ENCODE data around the gene MCTP2.
"Not testable (repeated sequence)": the region's sequence is repeated elsewhere in the genome, so short reads cannot be mapped to it uniquely, and the experiment has no call there.

Gene MCTP2

DNA sequence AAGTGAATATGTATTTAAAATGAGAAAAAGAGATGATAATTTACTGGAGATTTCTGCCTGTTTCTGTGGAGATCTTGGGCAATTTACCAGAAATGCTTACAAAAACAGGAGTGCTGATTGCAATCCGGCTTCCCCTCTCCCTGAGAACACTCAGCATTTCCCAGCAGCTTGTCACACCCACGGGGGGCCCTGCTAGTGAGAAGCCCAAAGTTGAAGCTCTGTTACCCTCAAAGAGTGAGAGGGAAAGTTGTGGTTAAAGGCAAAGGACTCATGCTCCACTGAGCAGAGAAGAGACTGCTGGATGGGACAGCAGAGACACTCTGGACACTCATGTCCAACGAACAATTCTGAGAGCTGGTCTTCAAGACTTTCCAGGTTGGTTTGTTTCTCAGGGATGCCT, 2.9 kb downstream of the MCTP2 start:
- in situ Hi-C loops (cut with HindIII; ENCODE audit: low sequenced_read_pairs): no loop called here

DNA sequence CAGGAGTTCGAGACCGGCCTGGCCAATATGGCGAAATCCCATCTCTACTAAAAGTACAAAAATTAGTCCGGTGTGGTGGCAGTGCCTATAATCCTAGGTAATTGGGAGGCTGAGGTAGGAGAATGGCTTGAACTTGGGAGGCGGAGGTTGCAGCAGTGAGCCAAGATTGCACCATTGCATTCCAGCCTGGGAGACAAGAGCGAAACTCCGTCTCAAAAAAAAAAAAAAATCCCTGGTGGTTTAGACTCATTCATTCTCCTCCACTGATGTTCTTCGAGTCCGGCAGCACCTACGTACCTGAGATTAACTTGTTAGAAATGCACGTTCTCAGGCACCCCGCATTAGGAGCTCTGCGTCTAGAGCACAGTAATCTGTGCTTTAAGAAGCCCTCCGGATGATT, 3.7 kb downstream of the MCTP2 start:
- in situ Hi-C loops (cut with HindIII; ENCODE audit: low sequenced_read_pairs): no loop called here

DNA sequence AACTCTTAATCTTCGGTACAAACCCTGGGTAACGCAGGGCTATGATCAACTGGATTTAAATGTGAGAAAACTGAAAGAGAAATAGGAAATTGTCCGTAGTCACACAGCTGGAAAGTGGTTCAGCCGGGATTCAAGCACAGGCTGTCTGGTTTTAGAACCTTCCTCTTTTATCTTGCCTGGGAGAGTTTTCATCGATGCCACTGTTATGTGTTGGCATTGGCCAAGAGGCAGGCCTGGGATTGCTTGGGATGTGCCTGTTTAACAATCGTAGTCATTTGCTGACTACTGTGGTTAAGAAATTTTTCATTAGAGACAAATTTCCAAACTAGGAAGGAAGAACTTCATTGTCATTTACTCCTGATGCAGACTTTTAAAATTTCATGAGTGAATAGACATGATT, 4.3 kb downstream of the MCTP2 start:
- in situ Hi-C loops (cut with HindIII; ENCODE audit: low sequenced_read_pairs): no loop called here

DNA sequence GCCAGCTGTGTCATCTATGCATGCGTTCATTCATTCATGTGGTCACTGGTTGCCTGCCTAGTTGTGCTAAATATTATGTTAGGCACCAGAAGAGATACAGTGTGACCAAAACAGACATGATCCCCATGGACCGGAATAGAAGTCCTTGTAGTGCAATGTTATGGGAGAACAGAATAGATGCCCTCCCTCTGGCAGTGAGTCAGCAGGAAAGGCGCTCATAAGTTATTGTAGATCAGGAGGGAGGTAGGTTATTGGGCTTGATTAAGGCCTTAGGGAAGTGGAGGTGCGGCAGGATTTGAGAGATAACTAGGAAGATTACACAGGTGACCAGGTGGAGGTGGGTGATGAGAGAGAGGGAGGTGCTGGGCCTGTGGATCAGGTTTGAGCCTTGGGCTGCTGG, 5.2 kb downstream of the MCTP2 start:
- in situ Hi-C loops (cut with HindIII; ENCODE audit: low sequenced_read_pairs): no loop called here

DNA sequence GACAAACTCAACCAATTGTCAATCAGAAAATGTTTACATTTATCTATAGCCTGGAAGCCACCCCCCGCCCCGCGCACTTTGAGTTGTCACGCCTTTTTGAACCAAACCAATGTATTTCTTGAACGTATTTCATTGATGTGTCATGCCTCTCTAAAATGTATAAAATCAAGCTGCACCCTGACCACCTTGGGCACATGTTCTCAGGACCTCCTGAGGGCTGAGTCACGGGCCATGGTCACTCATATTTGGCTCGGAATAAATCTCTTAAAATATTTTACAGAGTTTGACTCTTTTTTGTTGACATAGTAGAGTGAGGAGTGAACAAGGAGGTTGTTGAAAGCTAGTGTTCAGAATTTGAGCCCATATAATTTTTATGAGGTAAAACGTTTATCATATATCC, 6.5 kb downstream of the MCTP2 start:
- in situ Hi-C loops (cut with HindIII; ENCODE audit: low sequenced_read_pairs): no loop called here

DNA sequence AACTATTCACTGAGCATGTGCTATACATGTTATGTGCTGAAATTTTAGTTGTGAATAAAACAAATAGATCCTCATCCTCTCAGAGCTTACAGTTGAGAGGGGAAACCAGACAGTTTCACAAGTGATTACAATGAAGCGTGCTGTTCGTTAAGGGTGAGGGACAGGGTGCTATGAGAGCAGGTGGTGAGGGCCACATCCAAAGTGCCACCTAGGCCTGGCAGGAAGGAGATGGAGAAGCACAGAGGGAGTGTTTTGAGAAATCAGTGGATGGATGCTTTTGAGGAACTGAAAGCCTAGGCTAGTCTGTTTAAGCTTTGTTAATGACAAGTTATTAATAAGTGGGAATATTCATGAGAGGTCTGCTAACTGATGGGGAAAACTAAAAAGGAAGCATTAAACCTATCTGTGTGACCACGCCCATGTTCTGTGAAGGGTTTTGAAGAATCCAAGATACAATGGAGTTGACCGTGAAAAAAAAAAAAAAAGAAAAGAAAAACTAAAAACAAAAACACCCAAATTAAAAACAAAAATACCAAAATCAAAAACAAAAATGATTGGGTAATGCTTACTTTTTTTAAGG, 7.3 kb downstream of the MCTP2 start:
- in situ Hi-C loops (cut with HindIII; ENCODE audit: low sequenced_read_pairs): no loop called here

DNA sequence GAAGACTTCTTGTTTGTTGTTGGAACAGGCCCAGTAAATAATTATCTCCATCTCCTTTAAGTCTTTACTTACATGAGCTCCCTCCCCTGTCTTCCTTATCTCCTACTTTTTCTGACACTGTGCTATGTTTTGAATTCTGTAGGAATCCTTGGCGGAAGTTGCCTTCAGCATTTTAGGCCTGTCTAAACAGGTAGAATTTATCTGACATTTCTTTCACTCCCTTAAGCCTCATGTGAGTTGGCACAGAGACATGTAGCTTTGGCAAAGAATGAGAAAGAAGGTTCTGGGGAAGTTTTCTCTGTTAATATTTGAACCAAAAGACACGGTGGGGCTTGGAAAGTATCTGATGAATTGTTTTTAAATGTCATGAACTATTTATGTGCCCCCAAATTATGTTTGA, 8.1 kb downstream of the MCTP2 start:
- in situ Hi-C loops (cut with HindIII; ENCODE audit: low sequenced_read_pairs): no loop called here

DNA sequence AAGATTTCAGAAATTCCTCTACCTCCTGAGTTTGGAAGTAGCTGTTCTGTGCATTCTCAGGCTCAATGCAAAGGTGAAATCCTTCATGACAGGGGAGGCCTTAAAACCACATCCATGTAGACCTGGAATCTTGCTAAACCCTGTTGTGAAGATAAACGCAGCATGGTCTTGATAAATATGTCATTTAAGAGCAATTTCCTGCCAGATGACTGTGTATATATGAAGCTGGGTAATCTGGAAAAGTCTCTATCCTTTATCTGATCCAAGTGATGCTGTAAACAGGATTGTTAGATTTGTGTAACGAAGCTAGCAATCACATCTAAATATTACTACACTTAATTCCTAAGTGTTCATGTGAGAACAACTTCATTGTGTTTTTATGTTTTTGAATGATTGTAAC, 9.1 kb downstream of the MCTP2 start:
- in situ Hi-C loops (cut with HindIII; ENCODE audit: low sequenced_read_pairs): no loop called here

DNA sequence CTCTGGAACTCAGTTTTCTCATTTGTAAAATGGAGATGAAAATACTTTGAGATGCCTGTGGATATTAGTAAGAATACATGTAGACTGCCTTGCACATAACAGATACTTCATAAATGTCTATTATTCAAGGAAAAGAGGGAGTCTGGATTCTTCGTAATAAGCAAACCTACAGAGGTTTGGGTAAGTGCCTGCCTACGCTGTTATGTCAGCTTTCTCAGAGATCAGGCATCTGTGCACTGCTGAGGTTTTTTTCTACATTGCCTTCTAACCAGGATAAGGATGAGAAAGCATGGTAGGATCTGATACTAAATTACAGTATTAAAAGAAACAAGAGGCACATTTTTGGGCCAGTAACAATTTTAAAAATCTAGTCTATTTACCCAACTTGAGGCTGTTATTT, 10.9 kb downstream of the MCTP2 start:
- in situ Hi-C loops (cut with HindIII; ENCODE audit: low sequenced_read_pairs): no loop called here

DNA sequence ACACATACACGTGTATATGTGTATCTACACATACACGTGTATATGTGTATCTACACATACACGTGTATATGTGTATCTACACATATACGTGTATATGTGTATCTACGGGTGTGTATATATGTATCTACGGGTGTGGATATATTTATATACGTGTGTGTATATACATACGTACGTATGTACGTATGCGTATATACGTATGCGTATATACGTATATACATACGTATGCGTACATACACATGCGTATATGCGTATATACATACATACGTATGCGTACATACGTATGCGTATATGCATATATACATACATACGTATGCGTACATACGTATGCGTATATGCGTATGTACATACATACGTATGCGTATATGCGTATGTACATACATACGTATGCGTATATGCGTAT, 11.6 kb downstream of the MCTP2 start:
- in situ Hi-C loops (cut with HindIII; ENCODE audit: low sequenced_read_pairs): not testable (repeated sequence)

DNA sequence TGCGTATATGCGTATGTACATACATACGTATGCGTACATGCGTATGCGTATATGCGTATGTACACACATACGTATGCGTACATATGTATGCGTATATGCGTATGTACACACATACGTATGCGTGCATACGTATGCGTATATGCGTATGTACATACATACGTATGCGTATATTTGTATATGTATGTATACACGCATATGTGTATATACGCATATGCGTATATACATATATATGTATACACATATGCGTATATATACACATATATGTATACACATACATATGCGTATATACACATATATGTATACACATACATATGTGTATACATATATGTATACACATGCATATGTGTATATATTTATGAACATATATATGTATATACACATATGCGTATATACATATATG, 12.1 kb downstream of the MCTP2 start:
- in situ Hi-C loops (cut with HindIII; ENCODE audit: low sequenced_read_pairs): no loop called here

DNA sequence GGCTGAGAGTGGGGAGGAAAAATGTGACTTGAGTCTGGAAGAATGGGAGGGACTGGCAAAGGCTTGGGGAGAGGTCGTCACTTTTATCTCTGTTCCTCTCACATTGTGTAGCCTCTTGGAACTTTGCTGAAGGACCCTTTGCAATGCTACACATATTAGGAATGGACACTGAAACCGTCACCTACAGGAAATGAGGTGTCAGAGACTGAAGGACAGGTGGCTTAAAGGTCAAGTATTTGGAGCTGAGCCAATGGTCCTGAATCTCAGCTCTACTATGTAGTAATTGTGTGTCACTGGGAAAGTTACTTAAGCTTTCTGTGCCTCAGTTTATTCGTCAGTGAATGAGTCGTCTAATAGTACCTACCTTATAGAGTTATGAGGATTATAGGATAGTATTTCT, 14.7 kb downstream of the MCTP2 start:
- in situ Hi-C loops (cut with HindIII; ENCODE audit: low sequenced_read_pairs): no loop called here

DNA sequence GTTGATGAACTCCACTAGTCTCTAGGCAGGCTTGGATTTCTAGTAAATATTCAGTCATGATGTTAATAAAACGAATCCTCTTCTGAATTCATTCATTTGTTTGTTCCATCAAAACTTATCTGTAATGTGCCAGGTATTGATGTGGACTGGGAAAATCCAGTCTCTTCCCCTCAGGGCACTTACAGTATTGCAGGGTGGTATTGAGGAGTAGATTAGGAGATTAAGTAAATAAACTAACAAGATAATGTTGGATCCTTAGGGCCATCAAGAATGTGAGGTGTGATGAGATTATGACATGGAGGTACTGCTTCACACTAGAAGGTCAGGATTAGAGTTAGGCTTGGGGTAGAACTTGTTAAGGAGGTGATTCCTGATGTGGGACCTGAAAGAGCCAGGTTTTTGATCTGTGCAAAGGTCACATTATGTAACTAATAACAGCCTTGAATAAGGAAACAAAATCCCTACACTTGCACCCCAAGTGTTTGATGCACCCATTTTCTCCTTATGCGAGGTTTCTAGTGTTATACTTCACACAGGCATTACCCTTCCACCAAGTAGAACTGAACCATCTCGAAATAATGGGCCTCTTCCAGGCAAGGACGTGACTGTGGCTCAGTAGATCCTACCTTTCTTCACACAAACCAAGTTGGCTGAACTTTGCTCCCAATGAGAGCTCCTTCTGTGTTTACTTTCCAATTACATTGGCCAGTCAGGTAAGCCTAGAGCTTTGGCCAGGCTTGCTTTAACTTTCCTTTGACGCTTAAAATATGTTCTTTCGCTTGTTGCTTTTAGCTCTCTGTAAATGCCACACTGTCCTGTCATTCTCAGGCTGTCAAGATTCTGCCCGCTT, 16.7 kb downstream of the MCTP2 start:
- in situ Hi-C loops (cut with HindIII; ENCODE audit: low sequenced_read_pairs): no loop called here

DNA sequence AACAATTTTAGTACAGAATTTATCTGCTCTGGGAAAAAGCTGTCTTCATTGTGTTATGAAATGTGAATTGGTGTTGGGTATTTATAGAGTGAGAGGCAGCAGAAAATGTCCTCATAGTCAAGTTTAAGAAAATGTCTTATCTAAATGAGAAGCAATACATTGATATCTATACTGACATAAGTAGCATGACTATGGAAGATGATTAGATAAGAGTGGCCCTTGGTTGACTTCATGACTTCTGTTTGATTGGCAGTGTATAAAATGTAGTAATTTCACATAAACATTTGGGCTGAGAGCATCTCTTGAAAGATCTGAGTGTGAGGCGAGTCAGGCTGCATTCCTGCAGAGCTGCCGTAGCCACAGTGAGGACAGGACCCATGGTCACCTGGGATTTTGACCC, 19.4 kb downstream of the MCTP2 start:
- in situ Hi-C loops (cut with HindIII; ENCODE audit: low sequenced_read_pairs): no loop called here

DNA sequence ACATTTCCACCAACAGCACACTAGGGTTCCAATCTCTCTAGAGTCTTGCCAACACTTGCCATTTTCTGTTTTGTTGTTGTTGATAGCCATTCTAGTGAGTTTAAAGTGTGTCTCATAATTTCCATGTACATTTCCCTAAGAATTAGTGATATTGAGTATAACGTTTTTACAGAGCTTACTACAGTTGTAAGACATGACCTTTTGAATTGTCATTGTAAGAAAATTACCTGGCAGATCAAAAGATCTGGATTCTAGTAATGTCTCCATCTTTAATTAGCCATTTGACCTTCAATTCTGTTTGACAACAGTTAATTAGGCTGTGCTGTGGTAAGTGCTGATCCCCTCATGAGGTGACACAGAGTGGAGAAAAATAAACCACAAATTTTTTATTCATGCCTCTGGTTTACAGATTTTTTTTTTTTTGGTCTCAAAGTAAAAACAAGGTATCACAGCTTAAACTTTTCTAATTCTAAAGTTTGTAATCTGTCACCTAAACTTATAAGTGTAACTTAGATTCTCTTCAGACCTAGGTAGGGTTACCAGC, 20.9 kb downstream of the MCTP2 start:
- in situ Hi-C loops (cut with HindIII; ENCODE audit: low sequenced_read_pairs): no loop called here

DNA sequence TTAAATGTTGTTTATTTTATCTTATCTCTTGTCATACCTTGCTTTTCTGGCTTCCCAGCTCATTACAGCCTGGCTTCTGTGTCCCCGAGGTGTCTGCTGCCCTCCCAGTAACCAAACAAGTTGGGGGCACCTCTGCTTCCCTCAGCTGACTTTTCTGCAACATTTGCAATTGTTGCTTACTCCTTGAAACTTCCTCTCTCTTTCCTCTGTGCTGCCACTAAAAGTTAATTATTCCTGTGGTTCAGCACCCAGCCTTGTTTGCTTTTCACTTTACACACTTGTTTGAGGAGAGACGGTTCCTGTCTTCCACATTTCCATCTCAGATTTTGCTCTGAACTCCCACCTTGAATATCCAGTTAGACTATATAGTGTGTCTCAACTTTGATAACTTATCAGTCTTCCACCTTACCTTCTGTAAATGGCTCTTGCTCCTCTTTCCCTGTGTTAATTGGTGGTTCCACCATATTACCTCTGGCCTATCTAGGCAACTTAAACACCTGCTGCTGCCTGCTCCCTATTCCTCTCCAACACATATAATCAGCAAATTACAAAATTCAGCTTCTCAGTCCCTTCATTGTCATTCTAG, 21.6 kb downstream of the MCTP2 start:
- in situ Hi-C loops (cut with HindIII; ENCODE audit: low sequenced_read_pairs): no loop called here

DNA sequence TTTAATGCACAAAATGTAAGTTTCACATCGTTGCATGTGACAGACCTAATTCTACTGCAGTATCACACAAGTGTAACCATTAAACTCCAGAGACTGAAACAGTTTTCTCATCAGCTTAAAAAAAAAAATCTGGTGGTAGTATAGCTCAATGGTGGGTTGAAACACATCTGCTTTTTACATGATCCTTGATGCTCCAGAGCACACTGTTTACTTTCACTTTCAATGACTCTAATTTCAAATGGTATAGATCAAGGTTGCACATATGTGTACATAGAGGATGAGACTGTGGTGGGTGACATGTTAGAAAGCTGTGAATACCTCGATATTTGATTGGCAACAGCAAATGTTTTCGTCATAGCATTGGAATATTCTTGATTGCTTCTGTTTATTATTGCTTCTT, 22.4 kb downstream of the MCTP2 start:
- in situ Hi-C loops (cut with HindIII; ENCODE audit: low sequenced_read_pairs): no loop called here

DNA sequence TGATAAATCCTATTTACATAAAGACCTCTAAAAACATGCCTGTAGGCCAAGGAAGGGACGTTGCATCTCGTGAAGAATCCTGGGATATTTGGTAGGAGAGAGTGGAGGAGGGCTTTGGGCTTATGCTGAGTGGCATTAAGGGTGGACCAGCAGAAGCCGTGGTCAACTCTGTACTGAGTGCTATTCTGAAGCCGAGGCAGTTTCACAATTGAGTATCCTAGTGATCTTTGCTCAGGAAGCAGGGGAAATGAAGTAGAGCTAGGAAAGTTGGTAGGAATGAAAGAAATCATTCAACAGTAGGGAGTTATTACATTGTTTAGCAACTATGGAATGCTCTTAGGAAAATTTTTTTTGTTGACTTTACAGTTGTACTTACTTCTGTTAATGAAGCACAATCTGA, 24.2 kb downstream of the MCTP2 start:
- in situ Hi-C loops (cut with HindIII; ENCODE audit: low sequenced_read_pairs): no loop called here

DNA sequence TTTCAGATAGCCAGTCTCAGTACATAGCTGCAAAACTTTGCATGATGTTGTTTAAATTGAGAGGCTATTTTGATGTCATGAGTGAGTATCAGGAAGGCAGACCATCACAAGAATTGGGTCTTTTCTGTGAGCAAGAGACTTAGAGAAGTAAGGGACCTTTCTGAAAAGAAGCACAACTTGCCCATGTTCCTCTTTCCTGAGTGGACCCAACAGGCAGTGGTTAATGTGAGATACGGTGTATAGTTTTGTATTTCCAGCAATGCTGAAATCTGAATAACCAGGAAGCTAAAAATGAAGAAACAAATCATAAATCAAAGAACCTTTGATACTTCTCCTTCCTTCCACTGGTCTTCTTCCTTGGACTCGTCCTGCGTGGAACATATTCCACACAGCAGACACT, 25.1 kb downstream of the MCTP2 start:
- in situ Hi-C loops (cut with HindIII; ENCODE audit: low sequenced_read_pairs): no loop called here

DNA sequence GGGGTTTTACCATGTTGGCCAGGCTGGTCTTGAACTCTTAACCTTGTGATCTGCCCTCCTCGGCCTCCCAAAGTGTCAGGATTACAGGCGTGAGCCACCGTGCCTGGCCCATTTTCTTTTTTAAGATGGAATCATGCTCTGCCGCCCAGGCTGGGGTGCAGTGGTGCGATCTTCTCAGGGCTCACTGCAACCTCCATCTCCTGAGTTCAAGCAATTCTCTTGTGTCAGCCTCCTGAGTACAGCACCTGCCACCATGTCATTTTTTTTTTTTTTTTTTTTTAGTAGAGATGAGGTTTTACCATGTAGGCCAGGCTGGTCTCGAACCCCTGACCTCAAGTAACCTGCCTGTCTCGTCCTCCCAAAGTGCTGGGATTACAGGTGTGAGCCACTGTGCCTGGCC, 26.4 kb downstream of the MCTP2 start:
- in situ Hi-C loops (cut with HindIII; ENCODE audit: low sequenced_read_pairs): not testable (repeated sequence)

DNA sequence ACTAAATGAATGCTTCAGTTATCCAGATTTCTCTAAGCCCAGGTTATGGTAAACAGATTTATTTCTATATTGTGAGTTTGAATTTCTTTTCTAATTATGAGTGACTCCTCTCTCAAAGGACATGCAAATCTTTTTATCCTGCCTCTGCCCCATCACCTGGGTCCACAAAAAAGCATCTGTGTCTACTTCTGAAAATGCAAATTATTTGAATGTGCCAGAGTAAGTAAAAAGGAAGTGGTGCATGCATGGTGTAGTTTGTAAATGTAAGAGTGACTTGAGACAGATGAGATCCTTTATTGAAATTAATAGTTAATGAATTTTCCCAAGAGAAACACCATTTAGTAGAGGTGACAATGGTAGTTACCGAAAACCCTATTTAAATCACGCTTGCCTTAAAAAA, 26.9 kb downstream of the MCTP2 start:
- in situ Hi-C loops (cut with HindIII; ENCODE audit: low sequenced_read_pairs): no loop called here

DNA sequence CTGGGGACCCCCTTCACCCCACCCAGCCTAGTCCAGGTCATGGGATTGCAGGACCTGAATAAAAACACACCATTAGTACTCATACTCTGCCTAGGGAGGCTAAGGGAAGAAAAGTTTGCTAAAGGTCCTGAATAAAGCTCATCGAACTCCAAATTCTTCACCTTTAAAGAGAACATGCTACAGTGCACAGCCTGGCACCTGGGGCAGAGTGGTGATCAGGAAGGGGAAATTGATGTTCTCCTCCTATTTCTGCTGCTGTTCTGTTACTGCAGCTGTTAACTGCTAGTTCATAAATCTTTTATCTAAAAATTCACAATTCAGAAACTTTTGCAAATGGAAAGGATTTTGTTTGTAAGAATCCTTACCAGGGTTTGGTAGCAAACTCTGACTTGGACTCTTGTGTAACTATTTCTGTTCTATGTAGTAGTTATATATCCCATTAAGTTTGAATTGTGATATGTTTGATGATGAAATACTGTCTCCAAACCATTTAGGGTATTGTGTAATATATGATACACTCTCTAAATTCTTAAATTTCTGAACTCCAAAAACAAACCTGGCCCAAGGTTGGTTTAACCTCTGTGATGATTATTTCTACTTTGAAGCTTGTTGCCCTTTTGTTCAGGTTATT, 27.9 kb downstream of the MCTP2 start:
- in situ Hi-C loops (cut with HindIII; ENCODE audit: low sequenced_read_pairs): no loop called here
